ENCODE results near the gene ATR.
"Not testable (repeated sequence)": the region's sequence is repeated elsewhere in the genome, so short reads cannot be mapped to it uniquely, and the experiment has no call there.

Gene ATR

GRCh38 chr3:142450189-142450588, 128.3 kb downstream of the ATR start:
- Histone ChIP-seq H3K4me1 (ENCODE audit: control insufficient read depth, insufficient read depth, low read length, poor library complexity, severe bottlenecking) (peaks cover 5% of the 10 kb centered on the region), H3K36me3 (ENCODE audit: control insufficient read depth, insufficient read depth, low read length) (peaks cover 12% of the 10 kb centered on the region), H3K27ac (ENCODE audit: low read depth, low read length, severe bottlenecking) (no peak overlapping the region), H3K4me3 (ENCODE audit: extremely low read depth, insufficient read depth, low read length, poor library complexity, severe bottlenecking) (no peak overlapping the region), H3K9me3 (ENCODE audit: control insufficient read depth, low read length) (no peaks in the 10 kb centered on the region)
- 92 to 100% methylated on average over 2 to 3 of the region's 3 CpGs for WGBS, 2 experiments (ENCODE audit: insufficient coverage in 2 of 2)

DNA sequence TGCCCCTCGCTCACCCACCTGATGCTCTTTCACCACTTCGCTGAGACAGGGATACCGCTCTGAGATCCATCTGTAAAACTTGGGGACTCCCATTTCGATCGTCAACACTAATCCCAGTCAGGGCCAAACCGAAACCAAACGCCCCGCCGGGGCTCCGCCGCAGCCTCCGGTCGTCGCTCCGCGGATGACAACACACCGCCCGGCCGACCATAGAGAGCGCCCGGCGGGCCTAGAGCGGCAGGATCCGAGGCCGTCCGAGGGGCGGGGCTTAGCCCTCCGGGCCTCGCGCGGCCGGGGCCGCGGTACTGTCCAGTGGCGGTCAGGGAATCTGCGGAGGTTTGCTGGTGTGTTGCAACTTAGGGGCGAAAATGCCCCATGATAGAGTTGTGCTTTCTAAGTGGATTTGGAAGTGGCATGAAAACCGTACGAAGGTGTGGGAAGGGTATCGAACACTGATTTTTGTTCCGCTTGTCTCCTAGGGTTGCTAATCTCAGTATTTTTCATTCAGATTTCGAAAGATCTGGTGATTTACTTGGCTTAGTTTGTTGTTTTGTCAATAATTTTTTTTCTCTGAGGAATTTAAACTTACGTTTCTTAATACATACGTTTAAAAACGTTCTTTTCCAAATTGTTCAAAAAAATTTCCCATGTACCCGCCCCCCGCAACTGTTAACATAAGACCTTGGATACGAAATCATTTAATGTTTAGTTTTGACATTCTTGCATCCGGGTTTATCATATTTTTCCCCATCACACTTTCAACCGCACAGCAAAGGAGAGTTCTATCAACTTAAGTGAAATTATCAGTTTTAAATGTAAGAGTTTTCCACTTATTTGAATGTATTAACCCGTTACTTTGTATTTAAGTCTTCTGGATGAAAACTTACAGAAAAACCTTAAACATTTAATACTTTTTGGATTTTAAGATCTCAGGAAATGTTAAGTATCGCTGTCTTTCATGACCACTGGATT, 130.4 kb downstream of the ATR start, which contains the start of gene XRN1:
TSS of gene XRN1 (minus strand) at position 186 of the 972 bp plus-strand sequence. CDS start at position 93, 93 bp downstream.
- Histone ChIP-seq H3K4me1 (ENCODE audit: control insufficient read depth, insufficient read depth, low read length, poor library complexity, severe bottlenecking) (peaks cover 5% of the 10 kb centered on the region), H3K9me3 (ENCODE audit: control insufficient read depth, low read length) (peaks cover 5% of the 10 kb centered on the region), H3K4me3 (ENCODE audit: extremely low read depth, insufficient read depth, low read length, poor library complexity, severe bottlenecking) (peak within 1 kb of the TSS; percentile 100), H3K27ac (ENCODE audit: low read depth, low read length, severe bottlenecking) (peak within 1 kb of the TSS; percentile 95), H3K36me3 (ENCODE audit: control insufficient read depth, insufficient read depth, low read length) (peaks cover 18% of the 10 kb centered on the region)
- 6 to 7% methylated on average over 39 to 42 of the region's 52 CpGs for WGBS, 2 experiments (ENCODE audit: insufficient coverage in 2 of 2)

DNA sequence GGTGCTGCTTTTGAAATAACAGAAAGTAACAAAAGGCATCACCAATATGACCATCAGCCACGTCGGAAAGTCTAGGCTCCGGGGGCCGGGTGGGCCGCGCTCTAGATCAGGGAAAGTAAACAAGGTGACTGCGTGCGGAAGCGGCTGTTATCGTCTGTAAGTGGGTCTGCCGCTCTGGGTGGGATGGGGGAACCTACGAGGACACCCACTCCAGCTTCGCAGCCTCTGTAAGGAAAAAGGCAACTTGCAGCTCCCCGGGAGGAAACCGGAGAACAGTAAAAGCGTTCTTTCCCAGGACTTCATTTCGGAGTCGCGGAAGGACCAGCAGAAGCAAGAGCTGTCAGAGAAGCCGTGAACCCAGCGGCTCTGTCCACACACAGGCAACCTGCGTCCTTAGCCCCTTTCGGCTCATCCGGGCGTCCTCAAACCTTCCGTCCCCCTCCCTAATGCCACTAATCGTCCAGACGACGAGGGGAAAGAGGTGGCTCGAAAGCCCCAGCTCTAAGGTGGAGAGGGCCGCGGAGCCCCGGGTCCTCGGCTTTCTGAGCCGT, 131.2 kb downstream of the ATR start:
- Histone ChIP-seq H3K36me3 (ENCODE audit: control insufficient read depth, insufficient read depth, low read length) (peaks cover 12% of the 10 kb centered on the region), H3K4me3 (ENCODE audit: extremely low read depth, insufficient read depth, low read length, poor library complexity, severe bottlenecking) (peak overlapping the region; percentile 100), H3K4me1 (ENCODE audit: control insufficient read depth, insufficient read depth, low read length, poor library complexity, severe bottlenecking) (peaks cover 5% of the 10 kb centered on the region), H3K9me3 (ENCODE audit: control insufficient read depth, low read length) (peaks cover 5% of the 10 kb centered on the region), H3K27ac (ENCODE audit: low read depth, low read length, severe bottlenecking) (peak overlapping the region; percentile 95)
- WGBS, 2 experiments (ENCODE audit: insufficient coverage in 2 of 2), result 0% methylated on average over 16 to 34 of the region's 35 CpGs

DNA sequence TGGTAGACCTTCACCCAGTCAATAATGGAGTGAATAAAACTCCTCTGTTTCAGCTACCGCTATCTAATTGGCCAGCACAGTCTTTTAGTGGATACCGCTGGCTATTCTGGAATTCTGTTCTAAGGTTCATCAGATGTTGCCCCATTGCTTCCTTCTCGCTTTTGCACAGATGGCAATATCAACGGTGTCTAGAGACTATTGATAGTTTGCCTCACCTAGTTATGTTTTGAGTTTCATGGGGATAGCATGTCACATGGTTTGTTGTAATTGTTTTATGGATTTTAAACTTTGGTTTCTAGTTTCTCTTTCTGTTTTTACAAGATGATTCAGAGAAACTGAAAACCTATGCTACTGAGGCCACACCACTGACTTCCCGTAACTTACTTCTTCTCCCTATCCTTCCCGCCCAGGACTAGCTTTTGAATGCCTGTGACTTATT, 132.7 kb downstream of the ATR start:
- H3K27ac ChIP-seq (ENCODE audit: low read depth, low read length, severe bottlenecking), result no peak overlapping the region
- WGBS, 2 experiments (ENCODE audit: insufficient coverage in 2 of 2), result 94% methylated on average over 6 of the region's 6 CpGs
- peaks cover 9% of the 10 kb centered on the region for H3K36me3 ChIP-seq (ENCODE audit: control insufficient read depth, insufficient read depth, low read length)
- no peak overlapping the region for H3K4me3 ChIP-seq (ENCODE audit: extremely low read depth, insufficient read depth, low read length, poor library complexity, severe bottlenecking)
- peaks cover 5% of the 10 kb centered on the region for H3K9me3 ChIP-seq (ENCODE audit: control insufficient read depth, low read length)
- H3K4me1 ChIP-seq (ENCODE audit: control insufficient read depth, insufficient read depth, low read length, poor library complexity, severe bottlenecking), result peaks cover 5% of the 10 kb centered on the region

- Histone ChIP-seq H3K27ac (ENCODE audit: low read depth, low read length, severe bottlenecking) (no peak overlapping the region), H3K4me1 (ENCODE audit: control insufficient read depth, insufficient read depth, low read length, poor library complexity, severe bottlenecking) (peaks cover 5% of the 10 kb centered on the region), H3K9me3 (ENCODE audit: control insufficient read depth, low read length) (peaks cover 5% of the 10 kb centered on the region), H3K36me3 (ENCODE audit: control insufficient read depth, insufficient read depth, low read length) (peaks cover 9% of the 10 kb centered on the region), H3K4me3 (ENCODE audit: extremely low read depth, insufficient read depth, low read length, poor library complexity, severe bottlenecking) (no peak overlapping the region)
- 96 to 97% methylated on average over 6 of the region's 11 CpGs for WGBS, 2 experiments (ENCODE audit: insufficient coverage in 2 of 2)
These were observed 134.2 kb downstream of the ATR start for GRCh38 chr3:142444343-142444742.

- H3K36me3 ChIP-seq (ENCODE audit: control insufficient read depth, insufficient read depth, low read length), result not testable (repeated sequence)
These were observed 135.5 kb downstream of the ATR start for GRCh38 chr3:142443060-142443459.

GRCh38 chr3:142439499-142440220, 138.9 kb downstream of the ATR start:
- 93 to 97% methylated on average over 9 to 12 of the region's 15 CpGs for WGBS, 2 experiments (ENCODE audit: insufficient coverage in 2 of 2)

More at GRCh38 chr3:142443060-142443459, 135.5 kb downstream of the ATR start:
- H3K27ac ChIP-seq (ENCODE audit: low read depth, low read length, severe bottlenecking); H3K4me3 ChIP-seq (ENCODE audit: extremely low read depth, insufficient read depth, low read length, poor library complexity, severe bottlenecking); H3K9me3 ChIP-seq (ENCODE audit: control insufficient read depth, low read length); H3K4me1 ChIP-seq (ENCODE audit: control insufficient read depth, insufficient read depth, low read length, poor library complexity, severe bottlenecking): not testable (repeated sequence)
- WGBS, 2 experiments (ENCODE audit: insufficient coverage in 2 of 2), result 96 to 97% methylated on average over 5 to 10 of the region's 12 CpGs

GRCh38 chr3:142438096-142438495, 140.4 kb downstream of the ATR start:
- not testable (repeated sequence) for H3K4me3 ChIP-seq (ENCODE audit: extremely low read depth, insufficient read depth, low read length, poor library complexity, severe bottlenecking); H3K36me3 ChIP-seq (ENCODE audit: control insufficient read depth, insufficient read depth, low read length); H3K9me3 ChIP-seq (ENCODE audit: control insufficient read depth, low read length); H3K4me1 ChIP-seq (ENCODE audit: control insufficient read depth, insufficient read depth, low read length, poor library complexity, severe bottlenecking); H3K27ac ChIP-seq (ENCODE audit: low read depth, low read length, severe bottlenecking)
- WGBS, 2 experiments (ENCODE audit: insufficient coverage in 2 of 2), result 89 to 98% methylated on average over 10 to 11 of the region's 11 CpGs

More at GRCh38 chr3:142439499-142440220, 138.9 kb downstream of the ATR start:
- H3K36me3 ChIP-seq (ENCODE audit: control insufficient read depth, insufficient read depth, low read length); H3K27ac ChIP-seq (ENCODE audit: low read depth, low read length, severe bottlenecking); H3K9me3 ChIP-seq (ENCODE audit: control insufficient read depth, low read length); H3K4me3 ChIP-seq (ENCODE audit: extremely low read depth, insufficient read depth, low read length, poor library complexity, severe bottlenecking); H3K4me1 ChIP-seq (ENCODE audit: control insufficient read depth, insufficient read depth, low read length, poor library complexity, severe bottlenecking): not testable (repeated sequence)

DNA sequence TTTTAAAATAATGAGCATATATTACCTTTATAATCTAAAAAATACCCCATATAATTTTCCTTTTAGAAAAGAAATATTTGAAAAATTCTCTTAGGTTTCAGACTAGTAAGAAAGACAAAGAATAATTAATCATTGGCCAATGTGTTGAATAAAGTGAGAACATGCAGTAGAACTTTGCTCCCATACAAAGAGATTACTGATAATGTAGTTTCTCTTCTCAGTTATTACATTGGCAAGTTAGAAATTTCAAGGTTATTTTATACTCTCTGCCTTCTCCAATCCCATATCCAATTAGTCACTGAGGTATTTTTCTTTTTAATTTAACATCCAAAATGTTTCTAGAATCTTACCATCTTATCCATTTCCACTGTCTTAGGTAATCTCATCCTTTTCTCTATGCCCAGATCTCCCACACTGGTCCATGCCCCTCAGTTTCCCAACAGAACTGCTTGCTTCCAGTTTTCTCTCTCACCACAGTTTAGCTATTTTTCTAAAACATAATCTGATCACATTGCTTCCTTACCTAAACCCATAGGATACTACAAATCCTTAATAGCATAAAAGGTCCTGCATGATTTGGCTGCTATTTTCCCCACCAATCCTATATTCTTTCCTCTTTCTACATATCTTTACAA, 141.5 kb downstream of the ATR start:
- no peak overlapping the region for H3K27ac ChIP-seq (ENCODE audit: low read depth, low read length, severe bottlenecking)
- H3K36me3 ChIP-seq (ENCODE audit: control insufficient read depth, insufficient read depth, low read length), result peaks cover 5% of the 10 kb centered on the region
- no peaks in the 10 kb centered on the region for H3K4me1 ChIP-seq (ENCODE audit: control insufficient read depth, insufficient read depth, low read length, poor library complexity, severe bottlenecking)
- H3K9me3 ChIP-seq (ENCODE audit: control insufficient read depth, low read length), result no peaks in the 10 kb centered on the region
- no peak overlapping the region for H3K4me3 ChIP-seq (ENCODE audit: extremely low read depth, insufficient read depth, low read length, poor library complexity, severe bottlenecking)

GRCh38 chr3:142434503-142434902, 144.0 kb downstream of the ATR start:
- no peak overlapping the region for H3K4me3 ChIP-seq (ENCODE audit: extremely low read depth, insufficient read depth, low read length, poor library complexity, severe bottlenecking)
- no peak overlapping the region for H3K27ac ChIP-seq (ENCODE audit: low read depth, low read length, severe bottlenecking)
- no peaks in the 10 kb centered on the region for H3K9me3 ChIP-seq (ENCODE audit: control insufficient read depth, low read length)
- H3K4me1 ChIP-seq (ENCODE audit: control insufficient read depth, insufficient read depth, low read length, poor library complexity, severe bottlenecking), result no peaks in the 10 kb centered on the region
- H3K36me3 ChIP-seq (ENCODE audit: control insufficient read depth, insufficient read depth, low read length), result peaks cover 24% of the 10 kb centered on the region
- WGBS, 2 experiments (ENCODE audit: insufficient coverage in 2 of 2), result 67% methylated on average over 1 of the region's 4 CpGs; no CpG with 5 or more reads in 1 of the 2 experiments

Data from mesodermal cell (in vitro differentiated cells).